Fibroblast of villous mesenchyme (primary cell): ENCODE results near the gene DPPA2. TPM values are rescaled to one million over a fixed set of nuclear protein-coding genes. Genes with fewer than 3 reads are reported as not detected.
A peak's percentile ranks its signal among the peaks of the same experiment; 100 is the strongest.

Experiments used
- DNase-seq: peaks from one replicate; pipeline ENCODE4 v3.0.0-alpha.2; 2010; ENCODE audit warnings: low read depth
- H3K4me3 ChIP-seq: 2 replicates; pipeline ENCODE4 v1.5.1; 2011; ENCODE audit warnings: low read depth, mild to moderate bottlenecking, low read length
- total RNA-seq: library from RNA; depleted of rRNA; stranded (reverse); fragments of >200 nt; gene quantifications from 2 replicates; pipeline ENCODE4 v1.2.3, GENCODE V29; 2012
- TF ChIP-seq, protein P1 (sequence below): IDR thresholded peaks from 2 replicates; pipeline ENCODE4 v1.5.1; 2012; ENCODE audit warnings: low read depth, mild to moderate bottlenecking, low read length; ENCODE audit not compliant: insufficient read depth

Gene DPPA2
- total RNA-seq, 1 donor = not detected

- DNase-seq = peak; percentile 39
- H3K4me3 ChIP-seq = no peak overlapping the region
- TF ChIP-seq, protein P1, sequence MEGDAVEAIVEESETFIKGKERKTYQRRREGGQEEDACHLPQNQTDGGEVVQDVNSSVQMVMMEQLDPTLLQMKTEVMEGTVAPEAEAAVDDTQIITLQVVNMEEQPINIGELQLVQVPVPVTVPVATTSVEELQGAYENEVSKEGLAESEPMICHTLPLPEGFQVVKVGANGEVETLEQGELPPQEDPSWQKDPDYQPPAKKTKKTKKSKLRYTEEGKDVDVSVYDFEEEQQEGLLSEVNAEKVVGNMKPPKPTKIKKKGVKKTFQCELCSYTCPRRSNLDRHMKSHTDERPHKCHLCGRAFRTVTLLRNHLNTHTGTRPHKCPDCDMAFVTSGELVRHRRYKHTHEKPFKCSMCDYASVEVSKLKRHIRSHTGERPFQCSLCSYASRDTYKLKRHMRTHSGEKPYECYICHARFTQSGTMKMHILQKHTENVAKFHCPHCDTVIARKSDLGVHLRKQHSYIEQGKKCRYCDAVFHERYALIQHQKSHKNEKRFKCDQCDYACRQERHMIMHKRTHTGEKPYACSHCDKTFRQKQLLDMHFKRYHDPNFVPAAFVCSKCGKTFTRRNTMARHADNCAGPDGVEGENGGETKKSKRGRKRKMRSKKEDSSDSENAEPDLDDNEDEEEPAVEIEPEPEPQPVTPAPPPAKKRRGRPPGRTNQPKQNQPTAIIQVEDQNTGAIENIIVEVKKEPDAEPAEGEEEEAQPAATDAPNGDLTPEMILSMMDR = peak; percentile 59
Observed at GRCh38 chr3:109275702-109276293, 40.5 kb downstream of the DPPA2 start.

- H3K4me3 ChIP-seq = no peak overlapping the region
- no peak for DNase-seq
- TF ChIP-seq, protein P1 = no peak
Observed at GRCh38 chr3:109270779-109271178, 45.5 kb downstream of the DPPA2 start.

DNA sequence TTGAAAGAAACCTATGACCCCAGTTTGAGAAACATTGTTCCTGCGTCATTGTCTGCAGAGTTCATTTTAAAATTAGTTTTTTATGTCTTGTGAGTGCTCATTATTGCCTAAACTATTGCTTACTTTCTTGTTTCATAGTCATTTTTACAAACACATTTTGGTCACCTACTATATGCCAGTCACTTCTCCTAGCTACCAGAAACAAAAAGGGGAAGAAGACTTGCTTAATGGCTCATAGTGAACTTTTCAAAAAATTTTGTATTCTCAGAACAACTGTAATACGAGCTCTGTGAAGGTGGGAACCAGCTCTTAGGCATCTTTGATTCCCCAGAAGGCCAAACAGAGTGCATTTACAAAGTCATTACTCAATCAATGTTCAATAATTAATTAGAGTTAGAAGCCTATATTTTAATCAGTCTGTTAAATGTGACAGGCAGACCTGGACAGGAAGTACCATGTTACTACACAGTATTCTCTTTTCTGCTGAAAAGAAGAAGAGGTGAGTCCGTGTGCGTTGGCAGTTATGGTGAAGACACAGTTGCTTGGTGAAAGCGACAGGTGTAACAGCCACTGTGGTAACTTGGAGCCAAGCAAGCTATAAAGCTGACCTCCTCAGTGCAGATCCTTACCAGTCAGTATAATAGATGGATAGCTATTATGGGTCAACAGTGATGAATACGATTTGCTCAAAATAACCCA lies 46.6 kb downstream of the DPPA2 start:
- TF ChIP-seq, protein P1 = no peak
- DNase-seq = no peak
- H3K4me3 ChIP-seq = no peak overlapping the region

DNA sequence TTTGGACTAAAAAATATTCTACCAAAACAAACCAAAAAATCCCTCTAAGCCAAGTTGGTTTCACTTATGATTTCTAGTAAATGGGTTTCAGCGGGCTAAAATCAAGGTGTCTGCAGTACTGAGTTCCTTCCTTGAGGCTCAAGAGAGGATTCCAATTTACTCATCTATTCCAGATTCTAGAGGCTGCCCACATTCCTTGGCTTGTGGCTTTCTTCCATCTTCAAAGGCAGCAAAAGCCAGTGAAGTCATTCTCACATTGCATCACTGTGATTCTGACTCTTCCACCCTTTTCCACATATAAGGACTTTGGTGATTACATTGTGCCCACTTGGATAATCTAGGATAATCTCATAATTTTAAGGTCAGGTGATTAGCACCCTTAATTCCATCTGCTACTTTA lies 48.1 kb downstream of the DPPA2 start:
- DNase-seq = no peak
- TF ChIP-seq, protein P1 = no peak
- H3K4me3 ChIP-seq = no peak overlapping the region

- no peak overlapping the region for H3K4me3 ChIP-seq
- TF ChIP-seq, protein P1 = no peak
- DNase-seq = peak; percentile 8
Observed at GRCh38 chr3:109265295-109265694, 51.0 kb downstream of the DPPA2 start.

DNA sequence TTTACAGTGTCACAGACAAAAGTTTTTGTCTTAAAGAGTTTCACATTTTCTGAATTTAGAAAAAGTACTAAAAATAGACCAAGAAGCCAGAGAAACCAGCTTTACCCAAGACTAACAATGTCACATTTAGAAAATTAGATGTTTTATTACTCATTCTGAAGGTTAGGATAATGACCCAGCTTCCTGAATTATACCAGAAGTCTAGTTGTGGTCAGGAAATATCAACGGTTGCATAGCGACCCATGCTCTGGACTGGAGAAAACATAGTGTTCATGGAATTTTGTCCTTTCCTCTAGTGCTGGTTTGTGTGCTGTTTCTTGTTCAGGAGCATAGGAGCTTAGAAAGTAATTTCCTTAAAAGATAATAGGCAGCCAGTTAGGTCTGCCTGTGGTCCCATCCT lies 59.0 kb downstream of the DPPA2 start:
- DNase-seq = peak; percentile 11
- TF ChIP-seq, protein P1 = no peak
- H3K4me3 ChIP-seq = no peak overlapping the region
